ENCODE measurements around the gene RPP25. TPM values are rescaled to one million over a fixed set of nuclear protein-coding genes. Genes with fewer than 3 reads are reported as not detected.

The RPP25 gene
- polyA plus RNA-seq, 1 donor (not counting 4 experiments of a cell fraction or from before 2014, with no cell fraction given): 0.60 TPM

- no peaks in the 10 kb centered on the region for H3K36me3 ChIP-seq (ENCODE audit: control insufficient read depth in 2 of 2, extremely low read depth in 1 of 2, insufficient read depth in 2 of 2, low read length in 2 of 2)
- DNase-seq (ENCODE audit: low read depth, low spot score): no peak
- dilution Hi-C loops (cut with MboI; ENCODE audit: extremely low pct_ligation_motif_present, low sequenced_read_pairs): no loop called here
Observed at GRCh38 chr15:74962219-74962618, 5.6 kb upstream of the RPP25 start.

GRCh38 chr15:74961616-74962015, 5.0 kb upstream of the RPP25 start:
- H3K4me2 ChIP-seq (ENCODE audit: control insufficient read depth, extremely low read depth, insufficient read depth, low read depth, low read length): no peak overlapping the region
- no peak for FAIRE-seq
- dilution Hi-C loops (cut with MboI; ENCODE audit: extremely low pct_ligation_motif_present, low sequenced_read_pairs): no loop called here

More at GRCh38 chr15:74962219-74962618, 5.6 kb upstream of the RPP25 start:
- no peak for FAIRE-seq
- Histone ChIP-seq H3K9me3 (ENCODE audit: control insufficient read depth, low read depth, low read length) (no peaks in the 10 kb centered on the region), H3K4me1 (ENCODE audit: control insufficient read depth, extremely low read depth, insufficient read depth, low read length) (peaks cover 16% of the 10 kb centered on the region), H2AFZ (ENCODE audit: control insufficient read depth, low read length) (no peak overlapping the region), H4K20me1 (ENCODE audit: control insufficient read depth, extremely low read depth, insufficient read depth, low read length) (no peaks in the 10 kb centered on the region), H3K9ac (ENCODE audit: control insufficient read depth, extremely low read depth, insufficient read depth, low read length) (no peak overlapping the region), H3K27me3 (ENCODE audit: control insufficient read depth, extremely low read depth, insufficient read depth, low read length) (peaks cover 29% of the 10 kb centered on the region), H3K79me2 (ENCODE audit: control insufficient read depth, insufficient read depth, low read length) (no peaks in the 10 kb centered on the region), H3K4me2 (ENCODE audit: control insufficient read depth, extremely low read depth, insufficient read depth, low read depth, low read length) (no peak overlapping the region), H3K27ac (ENCODE audit: control insufficient read depth, insufficient read depth, low read length) (no peak overlapping the region), H3K4me3 (ENCODE audit: control insufficient read depth in 2 of 3, extremely low read depth in 1 of 3, insufficient read depth in 2 of 3, low read depth in 1 of 3, low read length in 3 of 3) (no peak overlapping the region), H3K9me1 (ENCODE audit: control insufficient read depth, extremely low read depth, insufficient read depth, low read length) (no peaks in the 10 kb centered on the region)
- TF ChIP-seq CTCF (optimal IDR thresholded peaks at IDR 0.05 in 1 of 3, IDR thresholded peaks at IDR 0.05 in 1 of 3, conservative IDR thresholded peaks at IDR 0.05 in 1 of 3; ENCODE audit: extremely low read depth in 1 of 3, insufficient read depth in 2 of 3, low read length in 3 of 3): no peak
- TF ChIP-seq EZH2 (IDR thresholded peaks at IDR 0.05; ENCODE audit: low read length): no peak

More at GRCh38 chr15:74961616-74962015, 5.0 kb upstream of the RPP25 start:
- Histone ChIP-seq H3K36me3 (ENCODE audit: control insufficient read depth in 2 of 2, extremely low read depth in 1 of 2, insufficient read depth in 2 of 2, low read length in 2 of 2) (no peaks in the 10 kb centered on the region), H2AFZ (ENCODE audit: control insufficient read depth, low read length) (no peak overlapping the region), H3K9me1 (ENCODE audit: control insufficient read depth, extremely low read depth, insufficient read depth, low read length) (no peaks in the 10 kb centered on the region), H3K79me2 (ENCODE audit: control insufficient read depth, insufficient read depth, low read length) (no peaks in the 10 kb centered on the region), H3K27me3 (ENCODE audit: control insufficient read depth, extremely low read depth, insufficient read depth, low read length) (peaks cover 32% of the 10 kb centered on the region), H3K9ac (ENCODE audit: control insufficient read depth, extremely low read depth, insufficient read depth, low read length) (no peak overlapping the region), H4K20me1 (ENCODE audit: control insufficient read depth, extremely low read depth, insufficient read depth, low read length) (no peaks in the 10 kb centered on the region), H3K27ac (ENCODE audit: control insufficient read depth, insufficient read depth, low read length) (no peak overlapping the region), H3K4me1 (ENCODE audit: control insufficient read depth, extremely low read depth, insufficient read depth, low read length) (peaks cover 18% of the 10 kb centered on the region), H3K4me3 (ENCODE audit: control insufficient read depth in 2 of 3, extremely low read depth in 1 of 3, insufficient read depth in 2 of 3, low read depth in 1 of 3, low read length in 3 of 3) (no peak overlapping the region), H3K9me3 (ENCODE audit: control insufficient read depth, low read depth, low read length) (no peaks in the 10 kb centered on the region)
- DNase-seq (ENCODE audit: low read depth, low spot score): no peak
- no peak for TF ChIP-seq CTCF (optimal IDR thresholded peaks at IDR 0.05 in 1 of 3, IDR thresholded peaks at IDR 0.05 in 1 of 3, conservative IDR thresholded peaks at IDR 0.05 in 1 of 3; ENCODE audit: extremely low read depth in 1 of 3, insufficient read depth in 2 of 3, low read length in 3 of 3)
- no peak for TF ChIP-seq EZH2 (IDR thresholded peaks at IDR 0.05; ENCODE audit: low read length)

All from keratinocyte (primary cell).